Thyroid gland (tissue), 4 donors: Measurements from ENCODE around the gene TRPC5OS.

ENCODE experiments used
- POLR2A ChIP-seq, 2 donors: fragments of 450-650 bp; IDR thresholded peaks; one replicate each; pipeline ENCODE4 v1.6.1; 2017; ENCODE audit warnings: antibody characterized with exemption in 2 of 2, mild to moderate bottlenecking in 2 of 2, moderate library complexity in 1 of 2
- TF ChIP-seq, protein P1 (sequence below), 6 experiments: fragments of 200-600 bp in 3 of 6; fragments of 450-650 bp in 3 of 6; sonication (generic) in 3 of 6; IDR thresholded peaks; one replicate each; pipeline ENCODE4 v1.5.1; 2016 to 2019; ENCODE audit warnings: antibody characterized with exemption in 6 of 6, mild to moderate bottlenecking in 2 of 6, inconsistent platforms in 1 of 6, moderate library complexity in 1 of 6

DNA sequence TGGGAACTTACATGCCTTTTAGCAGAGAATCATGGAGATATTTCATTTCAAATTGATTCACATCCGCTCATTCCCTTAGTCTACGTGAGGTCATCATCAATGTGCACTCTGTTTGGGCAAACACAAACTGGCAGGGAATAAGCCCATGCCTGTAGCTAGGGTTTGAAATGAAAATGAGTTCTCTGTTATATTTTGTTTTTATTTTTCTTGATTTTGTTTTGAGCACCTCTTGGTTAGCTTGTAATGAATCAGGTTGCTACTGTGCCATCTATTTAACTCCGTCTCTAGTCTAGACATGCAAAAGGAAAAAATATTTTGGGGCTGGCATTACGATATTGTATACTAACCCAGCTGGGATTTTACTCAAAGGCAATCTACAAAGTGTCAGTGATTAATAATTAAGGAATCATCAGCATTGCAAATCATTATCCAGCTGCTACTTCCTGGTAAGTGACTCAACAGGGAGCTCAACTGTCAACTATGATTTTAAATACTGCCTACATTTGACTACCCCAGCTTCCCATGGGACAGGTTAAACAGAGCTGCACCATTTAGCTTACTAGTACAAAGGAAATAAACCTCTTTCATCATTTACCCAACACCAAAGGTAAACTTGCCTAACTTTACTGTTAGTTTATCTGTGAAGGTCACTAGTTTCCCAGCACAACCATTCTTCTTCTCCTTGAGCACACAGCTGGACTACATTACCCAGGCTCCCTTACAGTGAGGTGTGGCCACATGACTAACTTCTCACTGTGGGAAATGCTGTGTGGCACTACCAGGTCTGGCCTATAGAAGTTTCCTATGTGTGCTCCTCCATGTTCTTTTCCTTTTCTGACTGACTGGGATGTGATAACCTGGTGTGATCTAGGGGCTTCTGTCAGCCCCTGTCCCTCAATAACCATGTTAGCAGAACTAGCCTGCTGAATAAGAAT is 21.2 kb upstream of the TRPC5OS start:
- TF ChIP-seq, protein P1, sequence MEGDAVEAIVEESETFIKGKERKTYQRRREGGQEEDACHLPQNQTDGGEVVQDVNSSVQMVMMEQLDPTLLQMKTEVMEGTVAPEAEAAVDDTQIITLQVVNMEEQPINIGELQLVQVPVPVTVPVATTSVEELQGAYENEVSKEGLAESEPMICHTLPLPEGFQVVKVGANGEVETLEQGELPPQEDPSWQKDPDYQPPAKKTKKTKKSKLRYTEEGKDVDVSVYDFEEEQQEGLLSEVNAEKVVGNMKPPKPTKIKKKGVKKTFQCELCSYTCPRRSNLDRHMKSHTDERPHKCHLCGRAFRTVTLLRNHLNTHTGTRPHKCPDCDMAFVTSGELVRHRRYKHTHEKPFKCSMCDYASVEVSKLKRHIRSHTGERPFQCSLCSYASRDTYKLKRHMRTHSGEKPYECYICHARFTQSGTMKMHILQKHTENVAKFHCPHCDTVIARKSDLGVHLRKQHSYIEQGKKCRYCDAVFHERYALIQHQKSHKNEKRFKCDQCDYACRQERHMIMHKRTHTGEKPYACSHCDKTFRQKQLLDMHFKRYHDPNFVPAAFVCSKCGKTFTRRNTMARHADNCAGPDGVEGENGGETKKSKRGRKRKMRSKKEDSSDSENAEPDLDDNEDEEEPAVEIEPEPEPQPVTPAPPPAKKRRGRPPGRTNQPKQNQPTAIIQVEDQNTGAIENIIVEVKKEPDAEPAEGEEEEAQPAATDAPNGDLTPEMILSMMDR (IDR thresholded peaks at IDR 0.05), result no peak
- no peak for TF ChIP-seq POLR2A (IDR thresholded peaks at IDR 0.05)
